GM12878 (cell line): ENCODE measurements around the gene AGTRAP. TPM values are rescaled to one million over a fixed set of nuclear protein-coding genes. Genes with fewer than 3 reads are reported as not detected.

Source experiments
- BACH1 ChIP-seq: fragments of 450-650 bp; IDR thresholded peaks from 2 replicates; pipeline ENCODE4 v1.6.1; 2017; ENCODE audit warnings: mild to moderate bottlenecking, borderline replicate concordance
- CHD1 ChIP-seq: IDR thresholded peaks from 2 replicates; pipeline ENCODE4 v1.6.1; 2012; ENCODE audit warnings: low read depth, low read length, improper control_type of control experiment
- DPF2 ChIP-seq: fragments of 450-650 bp; IDR thresholded peaks from 2 replicates; pipeline ENCODE4 v1.6.1; 2017; ENCODE audit warnings: mild to moderate bottlenecking
- ELK1 ChIP-seq: IDR thresholded peaks from 2 replicates; pipeline ENCODE4 v1.6.1; 2012; ENCODE audit warnings: low read depth, low read length, improper control_type of control experiment
- ESRRA ChIP-seq: IDR thresholded peaks from 2 replicates; pipeline ENCODE4 v1.6.1; 2012; ENCODE audit warnings: mild to moderate bottlenecking, low read length, improper control_type of control experiment
- FOXM1 ChIP-seq: IDR thresholded peaks from 2 replicates; pipeline ENCODE4 v1.6.1; 2012; ENCODE audit warnings: low read depth, mild to moderate bottlenecking, inconsistent platforms, low read length, moderate library complexity
- GABPA ChIP-seq: IDR thresholded peaks from 2 replicates; pipeline ENCODE4 v1.6.1; 2014; ENCODE audit warnings: antibody characterized with exemption, low read depth, mild to moderate bottlenecking, inconsistent platforms
- HCFC1 ChIP-seq: fragments of 150-350 bp; IDR thresholded peaks from 2 replicates; pipeline ENCODE4 v1.6.1; 2014; ENCODE audit warnings: low read length
- HDAC6 ChIP-seq: fragments of 200-600 bp; sonication (generic); IDR thresholded peaks from one replicate; pipeline ENCODE4 v1.8.0; 2017; ENCODE audit warnings: antibody characterized with exemption; ENCODE audit not compliant: unreplicated experiment
- JUNB ChIP-seq: IDR thresholded peaks from 2 replicates; pipeline ENCODE4 v1.6.1; 2016; ENCODE audit warnings: antibody characterized with exemption, mild to moderate bottlenecking
- KDM1A ChIP-seq: fragments of 200-600 bp; sonication (generic); IDR thresholded peaks from 2 replicates; pipeline ENCODE4 v1.6.1; 2016; ENCODE audit warnings: borderline replicate concordance
- NRF1 ChIP-seq: conservative IDR thresholded peaks from 2 replicates; pipeline ENCODE4 v1.6.1; 2011; ENCODE audit warnings: mild to moderate bottlenecking, low read depth, low read length, improper control_type of control experiment
- RELA ChIP-seq: fragments of 450-650 bp; IDR thresholded peaks from 2 replicates; pipeline ENCODE4 v1.8.0; 2014; ENCODE audit warnings: borderline replicate concordance; ENCODE audit not compliant: partially characterized antibody
- SKIL ChIP-seq: fragments of 450-650 bp; IDR thresholded peaks from 2 replicates; pipeline ENCODE4 v1.6.1; 2017; ENCODE audit warnings: mild to moderate bottlenecking, low read depth, inconsistent platforms; ENCODE audit not compliant: poor library complexity, severe bottlenecking
- SMAD5 ChIP-seq: IDR thresholded peaks from 2 replicates; pipeline ENCODE4 v1.6.1; 2016; ENCODE audit warnings: antibody characterized with exemption, low read depth
- SREBF2 ChIP-seq: IDR thresholded peaks from 2 replicates; pipeline ENCODE4 v1.6.1; 2012; ENCODE audit warnings: mild to moderate bottlenecking, low read length
- SUPT20H ChIP-seq: IDR thresholded peaks from 2 replicates; pipeline ENCODE4 v1.6.1; 2011; ENCODE audit warnings: low read depth, mild to moderate bottlenecking, low read length, moderate library complexity, borderline replicate concordance; ENCODE audit not compliant: control insufficient read depth
- polyA plus RNA-seq, 11 experiments: library from polyadenylated mRNA; depleted of rRNA in 4 of 11; unstranded in 6 of 11; stranded (reverse) in 5 of 11; fragments of >200 nt; fragmentation: Nextera tagmentation in 4 of 11; fragmentation: Illumina TruSeq in 1 of 11; extraction: Ambion mirVana in 4 of 11; extraction: Trizol in 1 of 11; gene quantifications; 1 replicate in 1 of 11; 2 replicates in 10 of 11; pipeline versions ENCODE4 v1.2.1 to v1.2.3, GENCODE V29; 2011 to 2016; ENCODE audit warnings: inconsistent platforms in 2 of 11, missing spikeins in 2 of 11, low read depth in 1 of 11
- total RNA-seq, 4 experiments: library from RNA; depleted of rRNA in 3 of 4; stranded (reverse); fragments of >200 nt in 3 of 4; fragmentation: Illumina TruSeq in 1 of 4; extraction: Trizol in 1 of 4; gene quantifications; 2 replicates each; pipeline versions ENCODE4 v1.2.1 to v1.2.3, GENCODE V29; 2013 to 2021
- TF ChIP-seq, protein P1 (sequence below): IDR thresholded peaks from 2 replicates; pipeline ENCODE4 v1.6.1; 2012; ENCODE audit warnings: low read depth, low read length, improper control_type of control experiment
- TF ChIP-seq, protein P2 (sequence below): IDR thresholded peaks from 2 replicates; pipeline ENCODE4 v1.6.1; 2011; ENCODE audit warnings: low read depth, mild to moderate bottlenecking, low read length, moderate library complexity, borderline replicate concordance; ENCODE audit errors: extremely low read depth

Gene AGTRAP
- total and polyA plus RNA-seq, 10 of the 15 experiments (the other 5 are each of a cell fraction or from before 2014, with no cell fraction given) = 3.0 to 17.4 (median 10.2) TPM

- no peak for TF ChIP-seq NRF1
- 0 out of 2 replicates have a peak, but pooled peaks have one; percentile 34 for TF ChIP-seq DPF2
- no peak for TF ChIP-seq ESRRA
- TF ChIP-seq HDAC6 = no peak
- no peak for TF ChIP-seq CHD1
- 0 out of 2 replicates have a peak, but pooled peaks have one; percentile 2 for TF ChIP-seq BACH1
- no peak for TF ChIP-seq FOXM1
- no peak for TF ChIP-seq SUPT20H
- no peak for TF ChIP-seq GABPA
- TF ChIP-seq HCFC1 = 0 out of 2 replicates have a peak, but pooled peaks have one; percentile 25
- TF ChIP-seq, protein P1, sequence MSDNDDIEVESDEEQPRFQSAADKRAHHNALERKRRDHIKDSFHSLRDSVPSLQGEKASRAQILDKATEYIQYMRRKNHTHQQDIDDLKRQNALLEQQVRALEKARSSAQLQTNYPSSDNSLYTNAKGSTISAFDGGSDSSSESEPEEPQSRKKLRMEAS = peak; percentile 87
- TF ChIP-seq SKIL = no peak
- TF ChIP-seq, protein P2, sequence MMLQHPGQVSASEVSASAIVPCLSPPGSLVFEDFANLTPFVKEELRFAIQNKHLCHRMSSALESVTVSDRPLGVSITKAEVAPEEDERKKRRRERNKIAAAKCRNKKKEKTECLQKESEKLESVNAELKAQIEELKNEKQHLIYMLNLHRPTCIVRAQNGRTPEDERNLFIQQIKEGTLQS = peak; percentile 87
- no peak for TF ChIP-seq ELK1
- no peak for TF ChIP-seq SREBF2
- no peak for TF ChIP-seq SMAD5
- TF ChIP-seq RELA = peak; percentile 30
- TF ChIP-seq JUNB = no peak
- no peak for TF ChIP-seq KDM1A
- TF ChIP-seq, all 136 proteins: peak for 43
Observed at GRCh38 chr1:11735854-11736745, at the start of gene AGTRAP (continued).
